HL-60/S4 treated with retinoic acid at 250 ng/mL for 4 days and 3 days (cell line): ENCODE data around the gene DHRS4.

Experiments
- in situ Hi-C: fragments of 300-500 bp; cut with MboI; formaldehyde crosslinking; loops from 2 replicates; pipeline ENCODE4 v1.7.0; 2022; ENCODE audit warnings: low sequenced_read_pairs

DHRS4 gene

GRCh38 chr14:23953464-23954278 is at the start of gene DHRS4:
Gene DHRS4 (plus strand): TSS chr14:23953770. CDS start chr14:23953789, 19 bp downstream.
- in situ Hi-C loops, result no loop called here

GRCh38 chr14:23910101-23910875 is 43.3 kb upstream of the DHRS4 start:
- in situ Hi-C loops, result loop anchor here (10.0 kb wide), 1 partner anchor 175 kb away; no protein-coding TSS in a partner anchor

GRCh38 chr14:23910876-23911210 is 42.7 kb upstream of the DHRS4 start:
- in situ Hi-C loops, result loop anchor here (10.0 kb wide), 1 partner anchor 176 kb away; no protein-coding TSS in a partner anchor

- in situ Hi-C loops, result loop anchor here (10.0 kb wide), 1 partner anchor 181 kb away; no protein-coding TSS in a partner anchor
Observed at GRCh38 chr14:23915559-23915958, 38.0 kb upstream of the DHRS4 start.

GRCh38 chr14:23916004-23916403 is 37.6 kb upstream of the DHRS4 start:
- in situ Hi-C loops, result loop anchor here (10.0 kb wide), 1 partner anchor 181 kb away; no protein-coding TSS in a partner anchor

DNA sequence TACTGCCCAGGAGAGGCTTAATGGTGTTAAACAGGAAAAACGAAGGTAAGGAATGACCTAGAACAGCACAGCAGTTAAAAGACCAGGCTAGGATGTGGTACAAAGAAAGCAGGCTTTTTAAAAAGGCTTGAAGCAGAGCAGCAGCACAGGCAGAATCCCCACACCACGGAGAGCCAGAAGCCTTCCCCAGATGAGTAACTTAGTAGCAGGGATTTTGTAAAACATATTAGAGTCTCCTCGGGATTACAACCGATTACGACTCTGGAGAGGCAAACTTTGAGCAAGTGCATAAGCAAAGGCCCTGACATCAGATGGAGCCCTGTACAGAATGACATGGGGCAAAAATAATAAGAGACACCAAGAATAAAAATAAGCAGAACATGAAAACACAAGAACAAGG is 37.1 kb upstream of the DHRS4 start:
- in situ Hi-C loops, result loop anchor here (10.0 kb wide), 1 partner anchor 182 kb away; no protein-coding TSS in a partner anchor

- in situ Hi-C loops, result no loop called here
Observed at GRCh38 chr14:23922545-23922944, 31.0 kb upstream of the DHRS4 start.

DNA sequence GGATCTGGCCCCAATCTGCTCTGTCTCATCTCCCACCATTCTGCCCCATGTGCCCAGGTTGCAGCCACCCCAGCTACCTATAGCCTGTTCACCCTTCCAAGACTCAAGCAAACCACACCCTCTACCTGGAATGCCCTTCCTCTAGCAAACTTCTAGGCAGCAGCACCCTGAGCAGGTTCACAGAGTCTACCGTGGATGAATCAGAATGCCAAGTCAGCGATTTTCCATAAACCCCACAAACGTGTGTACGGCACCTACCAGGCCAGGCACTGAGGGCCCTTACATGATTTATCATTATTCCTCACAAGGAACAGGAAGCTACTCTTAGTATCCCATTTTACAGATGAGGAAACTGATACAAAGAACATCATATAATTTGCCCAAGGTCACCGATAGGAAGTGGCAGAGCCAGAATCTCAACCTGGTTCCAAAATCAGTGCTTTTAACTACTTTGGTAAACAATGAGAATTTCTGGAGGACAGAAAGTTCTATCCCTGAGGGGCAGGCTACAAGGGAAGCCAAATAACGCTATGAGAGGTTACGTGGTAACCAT is 28.0 kb upstream of the DHRS4 start:
- in situ Hi-C loops, result no loop called here

- in situ Hi-C loops, result no loop called here
Observed at GRCh38 chr14:23926543-23926942, 27.0 kb upstream of the DHRS4 start.

DNA sequence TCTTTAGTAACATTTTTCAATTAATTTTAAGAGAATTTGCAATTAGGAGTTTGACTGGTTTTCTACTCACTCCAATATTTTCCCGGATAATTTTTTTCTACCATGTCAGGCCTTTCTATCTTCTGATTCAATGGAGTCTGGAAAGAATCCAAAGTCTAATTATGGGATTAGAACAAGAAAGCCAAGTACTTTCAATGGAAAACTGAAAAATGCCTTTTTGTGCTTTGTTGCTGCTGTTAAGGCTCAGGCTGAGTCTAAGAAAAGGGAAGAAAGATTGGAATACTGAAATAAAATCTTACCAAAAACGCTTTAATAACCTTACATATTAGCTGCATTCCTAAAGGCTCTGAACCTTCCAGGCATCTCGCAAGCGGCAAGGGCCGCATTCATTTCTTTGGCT is 24.4 kb upstream of the DHRS4 start:
- in situ Hi-C loops, result no loop called here

GRCh38 chr14:23929822-23930294 is 23.7 kb upstream of the DHRS4 start:
- in situ Hi-C loops, result no loop called here

DNA sequence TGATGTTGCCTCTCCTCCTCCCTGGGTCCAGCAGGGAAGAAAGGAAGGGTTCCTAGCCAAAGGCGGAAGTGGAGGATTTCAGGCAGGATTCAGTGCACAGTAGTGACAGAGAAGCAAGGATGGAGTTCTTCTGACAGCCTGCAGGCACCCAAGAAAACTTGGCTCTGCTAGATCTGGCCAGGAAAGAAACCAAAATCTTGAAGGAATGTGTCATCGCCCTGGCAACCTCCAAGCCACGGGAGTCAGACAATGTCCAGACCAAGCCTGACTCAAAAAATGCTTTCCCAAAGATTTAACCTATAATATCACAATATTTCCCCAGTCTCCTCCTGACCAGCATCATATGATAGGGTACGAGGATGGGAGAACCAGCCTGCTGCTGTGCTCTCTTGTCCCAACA is 22.8 kb upstream of the DHRS4 start:
- in situ Hi-C loops, result no loop called here

DNA sequence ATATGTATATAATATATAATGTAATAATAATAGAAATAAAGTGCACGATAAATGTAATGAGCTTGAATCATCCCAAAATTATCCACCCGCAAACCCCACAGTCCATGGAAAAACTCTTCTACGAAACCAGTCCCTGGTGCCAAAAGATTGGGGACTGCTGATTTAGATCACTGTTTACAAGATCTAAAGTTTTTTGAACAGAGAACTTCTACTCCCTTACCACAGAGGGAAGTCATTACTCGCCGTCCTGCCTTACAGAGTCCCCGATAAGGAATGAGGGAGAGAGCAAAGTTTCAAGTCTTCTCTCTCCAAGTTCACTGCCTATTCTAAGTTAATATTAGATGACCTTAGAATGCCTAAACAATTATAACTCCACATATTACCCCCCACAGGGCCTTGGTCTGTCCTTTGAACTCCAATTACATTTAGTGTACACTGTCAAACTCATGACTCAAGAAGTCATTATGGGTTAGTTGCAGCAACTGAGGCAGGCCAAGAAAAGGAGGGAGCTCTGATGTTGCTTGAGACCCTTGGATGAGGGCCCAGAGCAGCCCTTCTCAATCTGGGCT is 21.8 kb upstream of the DHRS4 start:
- in situ Hi-C loops, result no loop called here

GRCh38 chr14:23932639-23933038 is 20.9 kb upstream of the DHRS4 start:
- in situ Hi-C loops, result no loop called here

- in situ Hi-C loops, result no loop called here
Observed at GRCh38 chr14:23933108-23933741, 20.3 kb upstream of the DHRS4 start.

- in situ Hi-C loops, result no loop called here
Observed at GRCh38 chr14:23933742-23934128, 19.8 kb upstream of the DHRS4 start.

DNA sequence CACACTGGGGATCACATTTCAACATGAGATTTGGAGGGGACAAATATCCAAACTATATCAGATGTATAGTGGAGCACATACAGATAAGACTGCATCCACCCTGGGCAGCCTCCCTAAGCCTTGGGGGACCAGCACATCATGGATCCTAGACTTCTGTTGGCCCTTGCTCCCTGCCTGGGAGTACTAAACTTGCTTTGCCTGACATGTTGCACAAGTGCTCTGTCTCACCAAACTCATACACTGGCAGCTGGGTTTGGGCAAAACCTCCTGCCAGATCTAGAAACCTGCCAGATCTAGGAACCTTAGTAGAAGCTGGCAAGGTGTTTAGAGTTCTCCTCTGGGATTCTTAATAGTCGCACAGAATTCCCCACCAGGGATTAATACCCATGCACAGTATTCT is 18.4 kb upstream of the DHRS4 start:
- in situ Hi-C loops, result no loop called here

- in situ Hi-C loops, result no loop called here
Observed at GRCh38 chr14:23936084-23936829, 17.3 kb upstream of the DHRS4 start.

DNA sequence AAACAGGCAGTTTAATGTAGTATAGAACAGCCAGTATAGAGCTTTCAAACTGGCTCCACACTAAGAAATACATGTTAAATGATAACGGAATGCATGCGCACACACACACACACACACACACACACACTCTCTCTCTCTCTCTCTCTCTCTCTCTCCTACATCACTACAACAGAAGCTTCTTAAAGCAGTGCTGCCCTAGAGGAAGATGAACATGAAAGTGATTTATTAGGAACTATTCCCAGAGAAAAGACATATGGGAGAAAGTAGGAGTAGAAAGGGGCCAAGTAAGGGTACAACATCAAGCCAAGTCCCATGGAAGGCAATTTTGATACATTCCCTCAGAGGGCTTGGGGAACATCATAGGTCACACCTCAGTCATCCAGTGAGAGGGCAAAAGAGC is 16.4 kb upstream of the DHRS4 start:
- in situ Hi-C loops, result no loop called here

DNA sequence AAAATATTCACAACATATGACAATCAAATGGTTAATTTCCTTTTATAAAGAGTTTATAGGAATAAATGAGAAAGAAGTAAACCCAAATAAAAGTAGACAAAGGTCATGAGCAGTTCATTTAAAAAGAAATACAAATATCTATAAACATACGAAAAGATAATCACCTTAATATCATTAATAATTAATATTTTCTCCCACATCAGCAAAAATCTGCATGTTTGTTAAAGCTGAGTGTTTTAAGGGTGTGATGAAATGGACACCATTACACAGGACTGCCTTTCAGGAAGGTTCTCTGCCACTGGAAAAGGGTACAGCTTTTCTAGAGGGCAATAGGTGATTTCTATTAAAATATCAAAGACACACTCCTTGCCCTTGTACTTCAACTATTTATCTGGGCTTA is 14.7 kb upstream of the DHRS4 start:
- in situ Hi-C loops, result no loop called here
